AG20443 (cell line): ENCODE measurements around the gene TBX1.

Experiments used
- DNase-seq: peaks from one replicate; pipeline ENCODE4 v3.0.0; 2012; ENCODE audit warnings: low spot score, mixed read lengths

TBX1 gene

DNA sequence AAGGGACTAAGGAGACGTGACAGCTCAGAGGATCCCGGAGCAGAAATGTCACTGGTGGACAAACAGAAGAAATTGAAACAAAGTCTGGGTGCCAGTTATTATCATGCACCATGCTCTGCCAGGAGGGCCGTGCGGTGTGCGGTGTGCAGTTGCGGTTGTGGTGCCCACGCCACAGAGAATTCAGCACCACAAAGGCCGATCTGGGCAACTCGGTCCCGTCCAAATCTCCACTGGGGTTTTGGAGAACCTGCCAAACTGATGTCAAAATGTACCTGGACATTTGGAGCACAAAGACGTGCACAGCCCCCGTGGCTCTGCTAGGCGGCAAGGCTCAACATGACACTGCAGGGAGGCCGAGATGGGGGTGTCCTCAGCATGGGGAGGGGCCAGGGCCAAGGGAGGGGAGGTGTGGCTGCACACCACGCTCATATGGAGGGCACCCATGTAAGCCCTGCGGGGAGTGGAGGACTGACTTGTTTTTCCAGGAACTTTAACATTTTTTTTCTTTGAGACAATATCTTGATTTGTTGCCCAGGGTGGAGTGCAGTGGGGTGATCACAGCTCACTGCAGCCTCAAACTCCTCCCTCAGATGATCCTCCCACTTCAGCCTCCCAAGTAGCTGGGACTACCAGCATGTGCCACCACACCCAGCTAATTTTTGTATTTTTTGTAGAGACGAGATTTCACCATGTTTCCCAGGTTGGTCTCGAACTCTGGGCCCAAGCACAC is 54.7 kb downstream of the TBX1 start:
- no peak for DNase-seq

DNA sequence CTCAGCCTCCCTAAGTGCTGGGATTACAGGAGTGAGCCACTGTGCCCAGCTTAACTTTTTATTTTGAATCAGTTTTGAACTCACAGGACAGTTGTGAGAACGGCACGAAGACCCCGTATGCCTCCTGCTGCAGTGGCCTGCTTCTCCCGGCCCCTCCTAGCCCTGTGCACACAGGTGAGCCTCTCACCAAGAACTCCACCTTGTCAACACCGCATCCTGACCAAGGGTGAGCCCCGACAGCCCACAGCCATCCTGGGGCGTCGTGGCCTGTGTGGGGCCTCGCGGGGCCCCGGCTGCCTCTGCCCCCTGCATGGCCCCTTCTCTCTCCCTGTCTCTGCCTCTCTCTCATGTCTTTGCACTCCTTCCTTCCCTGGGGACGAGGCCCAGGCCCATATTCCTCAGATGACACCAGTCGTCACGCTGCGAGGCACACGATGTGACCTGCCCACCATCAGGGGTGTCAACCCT is 55.3 kb downstream of the TBX1 start:
- DNase-seq: no peak

DNA sequence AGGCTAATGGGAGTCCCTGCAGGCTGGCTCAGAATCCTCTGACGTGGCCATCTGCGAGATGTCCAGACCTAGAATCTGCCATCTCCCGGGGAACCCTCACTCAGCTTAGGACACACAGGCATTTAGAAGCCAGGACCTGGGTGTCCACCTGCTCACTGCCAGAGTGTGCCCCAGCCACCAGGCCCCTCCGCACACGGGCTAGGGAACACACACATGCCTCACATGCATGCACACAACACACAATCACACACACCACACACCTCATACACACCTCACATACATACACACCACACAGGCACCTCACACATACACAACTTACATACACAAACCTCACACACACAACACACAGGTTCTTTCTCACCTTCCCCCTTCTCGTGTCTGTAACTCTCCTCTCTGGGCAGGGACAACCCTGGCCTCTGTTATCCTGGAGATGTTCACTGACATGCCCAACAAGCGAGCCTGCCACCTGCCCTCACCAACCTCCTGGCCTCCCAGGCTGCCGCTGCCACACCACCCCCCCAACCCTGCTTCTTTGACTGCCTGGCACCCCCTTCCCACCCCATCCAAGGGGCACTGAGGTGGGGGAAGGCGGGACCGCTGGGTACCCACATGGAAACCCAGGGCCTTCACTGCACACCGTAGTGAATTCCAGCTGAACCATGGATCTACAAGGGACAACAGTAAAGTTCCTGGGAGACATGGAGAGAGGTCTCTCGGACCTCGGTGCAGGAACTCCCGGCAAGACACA is 56.0 kb downstream of the TBX1 start:
- DNase-seq: no peak
